ENCODE results near the gene LRRK2. TPM values are rescaled to one million over a fixed set of nuclear protein-coding genes. Genes with fewer than 3 reads are reported as not detected.

The LRRK2 gene
- total RNA-seq = 0.51 and 0.56 TPM in 2 replicates

DNA sequence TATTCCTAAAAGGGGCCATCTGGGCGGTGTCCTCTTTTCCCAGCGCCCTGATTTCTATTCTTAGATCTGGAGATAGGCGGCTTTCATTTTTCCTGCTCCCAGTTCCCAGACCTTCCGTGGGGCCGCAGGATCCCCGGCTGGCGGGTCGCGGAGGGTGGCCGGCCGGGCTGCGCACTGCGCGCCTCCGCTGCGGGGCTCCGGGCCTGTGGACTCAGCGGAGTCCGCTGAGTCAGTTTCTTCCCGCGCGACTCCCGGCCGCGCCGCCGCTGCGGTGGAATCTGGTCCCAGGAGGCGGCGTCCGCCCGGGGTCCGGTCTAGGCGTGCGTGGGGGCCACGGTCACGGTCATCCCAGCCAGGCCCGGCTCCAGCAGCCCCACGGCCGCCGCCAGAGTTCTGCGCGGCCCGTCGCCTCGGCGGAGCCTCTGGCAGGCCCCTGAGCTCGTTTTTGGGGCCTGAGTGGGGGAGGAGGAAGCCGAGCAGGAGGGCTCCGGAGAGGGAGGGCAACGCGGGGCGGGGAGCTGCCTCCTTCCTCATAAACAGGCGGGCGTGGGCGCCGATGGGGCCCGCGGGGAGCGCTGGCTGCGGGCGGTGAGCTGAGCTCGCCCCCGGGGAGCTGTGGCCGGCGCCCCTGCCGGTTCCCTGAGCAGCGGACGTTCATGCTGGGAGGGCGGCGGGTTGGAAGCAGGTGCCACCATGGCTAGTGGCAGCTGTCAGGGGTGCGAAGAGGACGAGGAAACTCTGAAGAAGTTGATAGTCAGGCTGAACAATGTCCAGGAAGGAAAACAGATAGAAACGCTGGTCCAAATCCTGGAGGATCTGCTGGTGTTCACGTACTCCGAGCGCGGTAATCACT lies at the start of gene LRRK2:
Gene LRRK2 (plus strand): TSS at position 559 of the 853 bp plus-strand sequence. CDS start 135 bp downstream, at position 694.

Other genes starting within 250 kb of the LRRK2 start
- gene SLC2A13, start 118.9 kb upstream of the LRRK2 start, total RNA-seq = 2.5 and 2.6 TPM in 2 replicates

Measured in airway epithelial cell (primary cell).